ENCODE results near the gene LY6G6D.

LY6G6D gene

GRCh38 chr6:31701666-31702404 lies 13.3 kb upstream of the LY6G6D start:
- Histone ChIP-seq H3K27me3 (replicated peaks in 2 of 5; ENCODE audit: control insufficient read depth in 4 of 5, insufficient read depth in 5 of 5, low read length in 4 of 5) (no peaks in the 10 kb centered on the region), H3K27ac (ENCODE audit: insufficient read depth in 1 of 2, low read depth in 1 of 2, low read length in 2 of 2, poor library complexity in 1 of 2, severe bottlenecking in 2 of 2) (peak overlapping the region; percentile 98 to 99), H3K9me3 (ENCODE audit: control extremely low read depth in 1 of 5, control insufficient read depth in 4 of 5, insufficient read depth in 2 of 5, low read depth in 1 of 5, low read length in 4 of 5) (no peaks in the 10 kb centered on the region), H3K4me3 (ENCODE audit: control insufficient read depth in 1 of 7, extremely low read depth in 1 of 7, insufficient read depth in 4 of 7, low read depth in 2 of 7, low read length in 6 of 7) (peak overlapping the region in 6 of 7 experiments; percentile 85 to 99 (median 94)), H3K36me3 (ENCODE audit: control insufficient read depth in 4 of 4, insufficient read depth in 4 of 4, low read length in 3 of 4) (peaks cover 0 to 26% (median 12%) of the 10 kb centered on the region in 4 experiments), H3K4me1 (ENCODE audit: control extremely low read depth in 1 of 4, control insufficient read depth in 4 of 4, insufficient read depth in 4 of 4, low read length in 3 of 4) (peaks cover 0 to 25% (median 15%) of the 10 kb centered on the region in 4 experiments)
- peak in 2 of 3 donors; percentile 28 to 51 for DNase-seq
- CTCF ChIA-PET: interaction anchor here (1.2 to 7.3 kb wide), 3 partner anchors 14 to 25 kb away, joined by 3 to 51 read pairs (median 6); no protein-coding TSS in a partner anchor
- 54% methylated on average over 6 of the region's 7 CpGs for WGBS (ENCODE audit: insufficient coverage)
- POLR2A ChIA-PET: interaction anchor here (0.6 to 1.8 kb wide), 4 partner anchors 10 to 134 kb away, joined by 3 to 9 read pairs (median 3); no protein-coding TSS in a partner anchor

GRCh38 chr6:31702405-31702818 lies 12.7 kb upstream of the LY6G6D start:
- CTCF ChIA-PET: interaction anchor here (1.2 to 7.3 kb wide), 7 partner anchors 9 to 161 kb away, joined by 3 to 51 read pairs (median 4); partner anchors contain the start of gene LY6G5C
- no peaks in the 10 kb centered on the region for H3K9me3 ChIP-seq (ENCODE audit: control extremely low read depth in 1 of 5, control insufficient read depth in 4 of 5, insufficient read depth in 2 of 5, low read depth in 1 of 5, low read length in 4 of 5)
- H3K4me3 ChIP-seq (ENCODE audit: control insufficient read depth in 1 of 7, extremely low read depth in 1 of 7, insufficient read depth in 4 of 7, low read depth in 2 of 7, low read length in 6 of 7): peak overlapping the region; percentile 85 to 99 (median 96)
- peak overlapping the region; percentile 98 to 99 for H3K27ac ChIP-seq (ENCODE audit: insufficient read depth in 1 of 2, low read depth in 1 of 2, low read length in 2 of 2, poor library complexity in 1 of 2, severe bottlenecking in 2 of 2)
- peak in 2 of 3 donors; percentile 43 to 62 for DNase-seq
- peaks cover 0 to 25% (median 15%) of the 10 kb centered on the region in 4 experiments for H3K4me1 ChIP-seq (ENCODE audit: control extremely low read depth in 1 of 4, control insufficient read depth in 4 of 4, insufficient read depth in 4 of 4, low read length in 3 of 4)
- POLR2A ChIA-PET: interaction anchor here (0.8 to 1.8 kb wide), 7 partner anchors 9 to 127 kb away, joined by 3 to 9 read pairs (median 3); no protein-coding TSS in a partner anchor
- peaks cover 0 to 21% (median 7%) of the 10 kb centered on the region in 4 experiments for H3K36me3 ChIP-seq (ENCODE audit: control insufficient read depth in 4 of 4, insufficient read depth in 4 of 4, low read length in 3 of 4)
- WGBS (ENCODE audit: insufficient coverage): 0% methylated on average over 8 of the region's 10 CpGs
- no peaks in the 10 kb centered on the region for H3K27me3 ChIP-seq (replicated peaks in 2 of 5; ENCODE audit: control insufficient read depth in 4 of 5, insufficient read depth in 5 of 5, low read length in 4 of 5)

- CTCF ChIA-PET: interaction anchor here (0.9 to 7.3 kb wide), 12 partner anchors 9 to 161 kb away, joined by 3 to 51 read pairs (median 4); partner anchors contain the start of gene LY6G5C
- H3K9me3 ChIP-seq (ENCODE audit: control extremely low read depth in 1 of 5, control insufficient read depth in 4 of 5, insufficient read depth in 2 of 5, low read depth in 1 of 5, low read length in 4 of 5): no peaks in the 10 kb centered on the region
- H3K4me3 ChIP-seq (ENCODE audit: control insufficient read depth in 1 of 7, extremely low read depth in 1 of 7, insufficient read depth in 4 of 7, low read depth in 2 of 7, low read length in 6 of 7): peak within 1 kb of the TSS; percentile 85 to 99 (median 96)
- under 1% methylated on average over 49 of the region's 54 CpGs for WGBS (ENCODE audit: insufficient coverage)
- POLR2A ChIA-PET: interaction anchor here (0.6 to 1.8 kb wide), 9 partner anchors 8 to 127 kb away, joined by 3 to 9 read pairs (median 3); partner anchors contain the start of gene VARS1
- H3K27ac ChIP-seq (ENCODE audit: insufficient read depth in 1 of 2, low read depth in 1 of 2, low read length in 2 of 2, poor library complexity in 1 of 2, severe bottlenecking in 2 of 2): peak within 1 kb of the TSS; percentile 98 to 99
- no peaks in the 10 kb centered on the region for H3K27me3 ChIP-seq (replicated peaks in 2 of 5; ENCODE audit: control insufficient read depth in 4 of 5, insufficient read depth in 5 of 5, low read length in 4 of 5)
- DNase-seq: peak; percentile 99
- peaks cover 0 to 25% (median 15%) of the 10 kb centered on the region in 4 experiments for H3K4me1 ChIP-seq (ENCODE audit: control extremely low read depth in 1 of 4, control insufficient read depth in 4 of 4, insufficient read depth in 4 of 4, low read length in 3 of 4)
- peaks cover 0 to 17% (median 4%) of the 10 kb centered on the region in 4 experiments for H3K36me3 ChIP-seq (ENCODE audit: control insufficient read depth in 4 of 4, insufficient read depth in 4 of 4, low read length in 3 of 4)
Observed at GRCh38 chr6:31702819-31703716, 12.1 kb upstream of the LY6G6D start, which contains the start of gene ABHD16A. ABHD16A (minus strand) TSS chr6:31703324; CDS start chr6:31703281, 43 bp downstream.

GRCh38 chr6:31705931-31706330 lies 9.2 kb upstream of the LY6G6D start:
- ChIA-PET CTCF (no interaction called here), POLR2A (interaction anchor here (0.5 kb wide), 1 partner anchor 40 kb away, joined by 3 read pairs; the partner anchor contains the start of gene CSNK2B)
- Histone ChIP-seq H3K36me3 (ENCODE audit: control insufficient read depth in 4 of 4, insufficient read depth in 4 of 4, low read length in 3 of 4) (peaks cover 0 to 2% (median under 1%) of the 10 kb centered on the region in 4 experiments), H3K4me3 (ENCODE audit: control insufficient read depth in 1 of 7, extremely low read depth in 1 of 7, insufficient read depth in 4 of 7, low read depth in 2 of 7, low read length in 6 of 7) (no peak overlapping the region), H3K4me1 (ENCODE audit: control extremely low read depth in 1 of 4, control insufficient read depth in 4 of 4, insufficient read depth in 4 of 4, low read length in 3 of 4) (peaks cover 2 to 34% (median 23%) of the 10 kb centered on the region in 4 experiments), H3K27me3 (replicated peaks in 2 of 5; ENCODE audit: control insufficient read depth in 4 of 5, insufficient read depth in 5 of 5, low read length in 4 of 5) (no peaks in the 10 kb centered on the region), H3K27ac (ENCODE audit: insufficient read depth in 1 of 2, low read depth in 1 of 2, low read length in 2 of 2, poor library complexity in 1 of 2, severe bottlenecking in 2 of 2) (no peak overlapping the region), H3K9me3 (ENCODE audit: control extremely low read depth in 1 of 5, control insufficient read depth in 4 of 5, insufficient read depth in 2 of 5, low read depth in 1 of 5, low read length in 4 of 5) (no peaks in the 10 kb centered on the region)
- 97% methylated on average over 6 of the region's 6 CpGs for WGBS (ENCODE audit: insufficient coverage)
- DNase-seq: no peak

- no peaks in the 10 kb centered on the region for H3K36me3 ChIP-seq (ENCODE audit: control insufficient read depth in 4 of 4, insufficient read depth in 4 of 4, low read length in 3 of 4)
- WGBS (ENCODE audit: insufficient coverage): 92% methylated on average over 3 of the region's 3 CpGs
- H3K9me3 ChIP-seq (ENCODE audit: control extremely low read depth in 1 of 5, control insufficient read depth in 4 of 5, insufficient read depth in 2 of 5, low read depth in 1 of 5, low read length in 4 of 5): no peaks in the 10 kb centered on the region
- DNase-seq: no peak
- ChIA-PET CTCF (interaction anchor here (1.0 kb wide), 1 partner anchor 18 kb away, joined by 5 read pairs; no protein-coding TSS in a partner anchor), POLR2A (interaction anchor here (0.5 kb wide), 1 partner anchor 41 kb away, joined by 3 read pairs; the partner anchor contains the start of gene CSNK2B)
- no peak within 1 kb of the TSS for H3K27ac ChIP-seq (ENCODE audit: insufficient read depth in 1 of 2, low read depth in 1 of 2, low read length in 2 of 2, poor library complexity in 1 of 2, severe bottlenecking in 2 of 2)
- no peak within 1 kb of the TSS for H3K4me3 ChIP-seq (ENCODE audit: control insufficient read depth in 1 of 7, extremely low read depth in 1 of 7, insufficient read depth in 4 of 7, low read depth in 2 of 7, low read length in 6 of 7)
- peaks cover 3 to 34% (median 27%) of the 10 kb centered on the region in 4 experiments for H3K4me1 ChIP-seq (ENCODE audit: control extremely low read depth in 1 of 4, control insufficient read depth in 4 of 4, insufficient read depth in 4 of 4, low read length in 3 of 4)
- H3K27me3 ChIP-seq (replicated peaks in 2 of 5; ENCODE audit: control insufficient read depth in 4 of 5, insufficient read depth in 5 of 5, low read length in 4 of 5): no peaks in the 10 kb centered on the region
Observed at GRCh38 chr6:31706599-31706998, 8.5 kb upstream of the LY6G6D start, which contains the start of gene LY6G6F. LY6G6F (plus strand) TSS chr6:31706866; CDS start chr6:31706907, 41 bp downstream.

GRCh38 chr6:31707701-31708100 lies 7.4 kb upstream of the LY6G6D start:
- Histone ChIP-seq H3K4me3 (ENCODE audit: control insufficient read depth in 1 of 7, extremely low read depth in 1 of 7, insufficient read depth in 4 of 7, low read depth in 2 of 7, low read length in 6 of 7) (no peak overlapping the region), H3K27ac (ENCODE audit: insufficient read depth in 1 of 2, low read depth in 1 of 2, low read length in 2 of 2, poor library complexity in 1 of 2, severe bottlenecking in 2 of 2) (no peak overlapping the region), H3K9me3 (ENCODE audit: control extremely low read depth in 1 of 5, control insufficient read depth in 4 of 5, insufficient read depth in 2 of 5, low read depth in 1 of 5, low read length in 4 of 5) (no peaks in the 10 kb centered on the region), H3K4me1 (ENCODE audit: control extremely low read depth in 1 of 4, control insufficient read depth in 4 of 4, insufficient read depth in 4 of 4, low read length in 3 of 4) (peaks cover 3 to 36% (median 29%) of the 10 kb centered on the region in 4 experiments), H3K27me3 (replicated peaks in 2 of 5; ENCODE audit: control insufficient read depth in 4 of 5, insufficient read depth in 5 of 5, low read length in 4 of 5) (no peaks in the 10 kb centered on the region), H3K36me3 (ENCODE audit: control insufficient read depth in 4 of 4, insufficient read depth in 4 of 4, low read length in 3 of 4) (no peaks in the 10 kb centered on the region)
- CTCF ChIA-PET: interaction anchor here (1.4 kb wide), 1 partner anchor 21 kb away, joined by 3 read pairs; no protein-coding TSS in a partner anchor
- DNase-seq: no peak
- POLR2A ChIA-PET: no interaction called here
- 93% methylated on average over 10 of the region's 10 CpGs for WGBS (ENCODE audit: insufficient coverage)

Data from common myeloid progenitor, CD34-positive (primary cell).